Thymus (tissue), 11 donors: Measurements from ENCODE around the gene TTLL13. TPM values are rescaled to one million over a fixed set of nuclear protein-coding genes. Genes with fewer than 3 reads are reported as not detected.
"Not testable (repeated sequence)": the region's sequence is repeated elsewhere in the genome, so short reads cannot be mapped to it uniquely, and the experiment has no call there.

Experiments
- DNase-seq, 9 donors: peaks; one replicate each; pipeline ENCODE4 v3.0.0-alpha.2; 2013; ENCODE audit warnings: low spot score in 9 of 9, low read depth in 6 of 9, missing footprints in 1 of 9
- H3K27ac ChIP-seq, 2 donors: one replicate each; pipeline ENCODE4 v1.5.1; 2013; ENCODE audit warnings: control low read depth in 1 of 2, low read depth in 1 of 2, low read length in 1 of 2, mild to moderate bottlenecking in 1 of 2, moderate library complexity in 1 of 2
- H3K27me3 ChIP-seq, 2 donors: one replicate each; pipeline ENCODE4 v1.5.1; 2013; ENCODE audit warnings: low read length in 1 of 2; ENCODE audit not compliant: control insufficient read depth in 2 of 2, insufficient read depth in 1 of 2
- H3K36me3 ChIP-seq, 2 donors: one replicate each; pipeline ENCODE4 v1.5.1; 2013; ENCODE audit warnings: low read length in 1 of 2, mild to moderate bottlenecking in 1 of 2, moderate library complexity in 1 of 2; ENCODE audit not compliant: control insufficient read depth in 2 of 2, insufficient read depth in 2 of 2
- H3K4me1 ChIP-seq, 2 donors: one replicate each; pipeline ENCODE4 v1.5.1; 2013; ENCODE audit warnings: low read length in 2 of 2; ENCODE audit not compliant: control insufficient read depth in 2 of 2, insufficient read depth in 2 of 2
- H3K4me3 ChIP-seq, 2 donors: one replicate each; pipeline ENCODE4 v1.5.1; 2013; ENCODE audit warnings: low read length in 2 of 2, control low read depth in 1 of 2, mild to moderate bottlenecking in 1 of 2
- H3K9me3 ChIP-seq, 2 donors: one replicate each; pipeline ENCODE4 v1.5.1; 2013; ENCODE audit warnings: low read length in 1 of 2, mild to moderate bottlenecking in 1 of 2; ENCODE audit not compliant: control insufficient read depth in 2 of 2, insufficient read depth in 1 of 2
- WGBS: extraction: QIAGEN DNeasy Blood & Tissue Kit; methylation state at CpG from one replicate; pipeline ENCODE4 v1.1.7; 2013; 5-methylcytosine and 5-hydroxymethylcytosine counted together
- polyA plus RNA-seq: library from polyadenylated mRNA; stranded (reverse); fragments of 200-250 nt; gene quantifications from one replicate; pipeline ENCODE4 v1.2.3, GENCODE V29; 2013
- total RNA-seq: library from RNA; stranded (reverse); fragments of 120-200 nt; gene quantifications from one replicate; pipeline ENCODE4 v1.2.4, GENCODE V29; 2013
- donor health status: healthy.

Gene TTLL13
- total and polyA plus RNA-seq, 2 donors: 0.14 to 0.32 TPM

- DNase-seq: no peak
- Histone ChIP-seq H3K36me3 (peaks cover 24 to 27% of the 10 kb centered on the region in 2 donors), H3K9me3 (no peaks in the 10 kb centered on the region)
Observed at GRCh38 chr15:90266485-90266884, 17.1 kb downstream of the TTLL13 start.

GRCh38 chr15:90268415-90268814 lies 19.1 kb downstream of the TTLL13 start:
- H3K27ac ChIP-seq: no peak overlapping the region
- WGBS: 92% methylated on average over 1 of the region's 1 CpG
- peaks cover 41 to 46% of the 10 kb centered on the region in 2 donors for H3K36me3 ChIP-seq
- no peak overlapping the region for H3K4me3 ChIP-seq
- DNase-seq: no peak
- peaks cover 23 to 27% of the 10 kb centered on the region in 2 donors for H3K4me1 ChIP-seq
- H3K27me3 ChIP-seq: no peaks in the 10 kb centered on the region
- H3K9me3 ChIP-seq: no peaks in the 10 kb centered on the region

More at GRCh38 chr15:90266485-90266884, 17.1 kb downstream of the TTLL13 start:
- Histone ChIP-seq H3K4me3 (peak overlapping the region; percentile 67 to 69), H3K27me3 (no peaks in the 10 kb centered on the region), H3K27ac (peak overlapping the region in 1 of 2 donors; percentile 97), H3K4me1 (peaks cover 23 to 27% of the 10 kb centered on the region in 2 donors)
- WGBS: 36% methylated on average over 15 of the region's 15 CpGs

GRCh38 chr15:90270502-90271150 lies 21.3 kb downstream of the TTLL13 start:
- peaks cover 46 to 57% of the 10 kb centered on the region in 2 donors for H3K36me3 ChIP-seq
- peaks cover 16 to 17% of the 10 kb centered on the region in 2 donors for H3K4me1 ChIP-seq
- WGBS: 99% methylated on average over 10 of the region's 10 CpGs
- no peak overlapping the region for H3K4me3 ChIP-seq
- DNase-seq: no peak
- H3K9me3 ChIP-seq: no peaks in the 10 kb centered on the region
- no peak overlapping the region for H3K27ac ChIP-seq
- no peaks in the 10 kb centered on the region for H3K27me3 ChIP-seq

GRCh38 chr15:90271459-90272166 lies 22.3 kb downstream of the TTLL13 start:
- Histone ChIP-seq H3K27ac (no peak overlapping the region), H3K4me3 (no peak overlapping the region), H3K36me3 (peaks cover 46 to 57% of the 10 kb centered on the region in 2 donors), H3K4me1 (peaks cover 14 to 15% of the 10 kb centered on the region in 2 donors), H3K27me3 (no peaks in the 10 kb centered on the region), H3K9me3 (no peaks in the 10 kb centered on the region)
- WGBS: 95% methylated on average over 7 of the region's 7 CpGs
- no peak for DNase-seq

GRCh38 chr15:90278467-90278866 lies 29.1 kb downstream of the TTLL13 start:
- peaks cover 4 to 10% of the 10 kb centered on the region in 2 donors for H3K36me3 ChIP-seq
- H3K9me3 ChIP-seq, H3K4me1 ChIP-seq, H3K27ac ChIP-seq, DNase-seq, H3K27me3 ChIP-seq, H3K4me3 ChIP-seq: not testable (repeated sequence)
- WGBS: 98% methylated on average over 12 of the region's 12 CpGs

- H3K27me3 ChIP-seq, H3K36me3 ChIP-seq, H3K9me3 ChIP-seq, H3K4me1 ChIP-seq, DNase-seq, H3K4me3 ChIP-seq, H3K27ac ChIP-seq: not testable (repeated sequence)
- 98% methylated on average over 5 of the region's 5 CpGs for WGBS
Observed at GRCh38 chr15:90280743-90281142, 31.4 kb downstream of the TTLL13 start.

- not testable (repeated sequence) for H3K36me3 ChIP-seq, H3K9me3 ChIP-seq, H3K4me1 ChIP-seq, H3K27me3 ChIP-seq, H3K27ac ChIP-seq, DNase-seq, H3K4me3 ChIP-seq
- WGBS: 74% methylated on average over 6 of the region's 6 CpGs
Observed at GRCh38 chr15:90281637-90282036, 32.3 kb downstream of the TTLL13 start.

- Histone ChIP-seq H3K27me3 (no peaks in the 10 kb centered on the region), H3K4me1 (peaks cover 0 to 6% of the 10 kb centered on the region in 2 donors), H3K36me3 (no peaks in the 10 kb centered on the region), H3K9me3 (peaks cover 0 to 2% of the 10 kb centered on the region in 2 donors), H3K4me3 (no peak overlapping the region), H3K27ac (no peak overlapping the region)
- DNase-seq: peak in 5 of 9 donors; percentile 36 to 72 (median 49)
Observed at GRCh38 chr15:90286678-90287077, 37.3 kb downstream of the TTLL13 start.

- DNase-seq: peak in 1 of 9 donors; percentile 35
- peaks cover 0 to 5% of the 10 kb centered on the region in 2 donors for H3K9me3 ChIP-seq
- peak overlapping the region in 1 of 2 donors; percentile 41 for H3K27ac ChIP-seq
- 15% methylated on average over 5 of the region's 5 CpGs for WGBS
- no peaks in the 10 kb centered on the region for H3K36me3 ChIP-seq
- peaks cover 0 to 10% of the 10 kb centered on the region in 2 donors for H3K4me1 ChIP-seq
- H3K27me3 ChIP-seq: no peaks in the 10 kb centered on the region
- H3K4me3 ChIP-seq: no peak overlapping the region
Observed at GRCh38 chr15:90287101-90287500, 37.7 kb downstream of the TTLL13 start.
